Stromal cell of bone marrow (primary cell): Measurements from ENCODE around the gene NME8.
"Not testable (repeated sequence)": the region's sequence is repeated elsewhere in the genome, so short reads cannot be mapped to it uniquely, and the experiment has no call there.

ENCODE experiments used
- DNase-seq: peaks from one replicate; pipeline ENCODE4 v3.0.0-alpha.2; 2012; ENCODE audit warnings: low read depth

Gene NME8

GRCh38 chr7:37848297-37848696, at the start of gene NME8:
Gene NME8 (plus strand): TSS chr7:37848597. CDS start chr7:37850267, 1,670 bp downstream.
- no peak for DNase-seq

- DNase-seq = no peak
These were observed 42.2 kb upstream of the NME8 start for GRCh38 chr7:37806152-37806551.

GRCh38 chr7:37812161-37812580, 36.2 kb upstream of the NME8 start:
- not testable (repeated sequence) for DNase-seq

DNA sequence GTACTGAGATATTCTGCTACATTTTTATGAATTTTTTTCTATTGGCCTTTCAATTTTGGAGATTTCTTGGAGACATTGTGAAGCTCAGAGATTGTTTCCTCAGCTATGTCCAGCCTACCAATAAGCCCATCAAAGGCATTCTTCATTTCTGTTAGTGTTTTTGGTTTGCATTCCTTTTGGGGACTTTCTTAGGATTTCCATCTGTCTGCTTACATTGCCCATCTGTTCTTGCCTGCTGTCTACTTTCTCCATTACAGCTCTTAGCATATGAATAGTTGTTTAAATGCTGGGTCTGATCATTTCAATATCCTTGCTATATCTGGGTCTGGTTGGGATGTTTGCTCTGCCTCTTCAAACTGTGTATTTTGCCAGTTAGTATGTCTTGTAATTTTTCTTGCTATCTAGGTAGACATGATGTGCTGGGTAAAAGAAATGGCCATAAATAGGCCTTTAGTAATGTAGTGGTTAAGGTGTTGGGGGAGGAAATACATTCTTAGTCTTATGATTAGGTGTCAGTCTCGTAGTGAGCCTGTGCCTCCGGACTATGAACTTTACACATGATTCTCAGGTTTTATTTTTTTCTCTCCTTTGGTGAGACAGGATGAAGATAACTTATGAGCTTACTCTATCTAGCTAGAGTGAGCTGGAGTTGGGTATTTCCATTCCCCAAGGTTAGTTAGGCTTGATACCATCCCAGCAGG, 32.6 kb upstream of the NME8 start:
- DNase-seq = no peak

GRCh38 chr7:37816922-37817590, 31.3 kb upstream of the NME8 start:
- no peak for DNase-seq

DNA sequence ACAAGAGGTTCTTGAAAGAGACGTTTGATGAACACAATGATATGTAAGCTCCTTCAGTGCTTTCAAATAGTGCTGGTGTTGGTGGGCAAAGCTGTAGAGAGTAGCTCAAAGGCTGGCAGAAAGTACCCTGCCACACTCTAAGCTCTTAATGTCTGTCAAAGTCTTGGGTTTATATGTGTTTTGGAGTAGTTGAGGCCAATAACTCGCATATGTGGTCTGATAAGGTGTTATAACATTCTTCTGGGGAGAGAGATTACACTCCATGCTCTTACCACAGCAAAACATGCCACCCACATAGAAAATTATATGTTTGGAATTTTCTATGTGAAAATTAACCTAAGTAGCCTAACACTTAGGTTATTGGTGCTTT, 30.8 kb upstream of the NME8 start:
- DNase-seq = no peak

- DNase-seq = no peak
These were observed 30.2 kb upstream of the NME8 start for GRCh38 chr7:37817996-37818720.

DNA sequence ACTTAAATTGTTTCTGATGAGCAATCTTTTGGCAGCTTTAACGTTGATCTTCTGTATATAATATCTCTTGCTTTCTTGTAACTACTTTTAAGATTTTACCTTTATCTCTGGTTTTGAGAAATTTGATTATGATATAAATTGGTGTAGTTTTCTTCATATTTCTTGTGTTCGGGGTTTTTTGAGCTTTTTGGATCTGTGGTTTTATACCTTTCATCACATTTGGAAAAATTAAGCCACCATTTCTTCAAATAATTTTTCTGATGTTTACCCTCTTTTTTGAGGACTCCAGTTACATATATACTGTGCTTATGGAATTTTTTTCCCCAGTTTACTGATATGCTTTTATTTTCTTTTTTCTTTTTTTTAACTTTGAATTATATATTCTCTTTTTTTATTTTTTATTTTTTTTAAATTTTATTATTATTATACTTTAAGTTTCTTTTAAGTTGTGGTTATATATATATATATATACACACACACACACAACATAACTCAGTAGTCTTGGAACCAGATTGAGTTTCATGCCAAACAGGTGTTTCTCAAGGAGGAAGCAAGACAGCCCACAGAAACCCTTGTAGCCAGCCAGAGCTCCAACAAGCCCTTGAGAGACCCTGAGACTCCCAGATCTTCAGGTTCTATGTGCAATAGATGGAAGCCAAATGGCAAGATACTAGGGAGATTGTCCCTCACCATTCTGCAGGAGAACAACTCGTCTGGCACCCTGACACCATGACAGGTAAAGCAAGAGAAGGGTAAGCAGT, 27.5 kb upstream of the NME8 start:
- DNase-seq = no peak

GRCh38 chr7:37822946-37823345, 25.5 kb upstream of the NME8 start:
- DNase-seq = no peak

- DNase-seq = no peak
These were observed 24.8 kb upstream of the NME8 start for GRCh38 chr7:37823557-37823956.

DNA sequence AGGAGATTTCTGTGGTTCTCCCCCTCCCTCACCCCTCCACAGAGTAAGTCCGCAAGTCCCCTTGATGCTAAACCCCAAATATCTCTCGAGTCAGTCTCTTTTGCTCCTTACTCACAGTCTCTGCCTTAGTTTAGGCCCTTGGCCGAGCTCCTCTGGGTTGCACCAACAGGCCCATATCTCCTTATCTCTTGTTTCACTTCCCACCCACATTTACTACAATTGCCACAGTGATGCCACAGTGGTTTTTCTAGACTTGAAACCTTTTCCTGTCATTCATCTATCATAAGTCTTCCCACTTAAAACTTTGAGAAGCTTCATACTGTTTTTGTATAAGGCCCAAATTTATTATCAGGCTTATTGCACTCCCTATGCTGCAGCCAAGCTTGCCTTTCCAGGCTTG, 23.4 kb upstream of the NME8 start:
- DNase-seq = no peak

GRCh38 chr7:37826825-37827224, 21.6 kb upstream of the NME8 start:
- no peak for DNase-seq

DNA sequence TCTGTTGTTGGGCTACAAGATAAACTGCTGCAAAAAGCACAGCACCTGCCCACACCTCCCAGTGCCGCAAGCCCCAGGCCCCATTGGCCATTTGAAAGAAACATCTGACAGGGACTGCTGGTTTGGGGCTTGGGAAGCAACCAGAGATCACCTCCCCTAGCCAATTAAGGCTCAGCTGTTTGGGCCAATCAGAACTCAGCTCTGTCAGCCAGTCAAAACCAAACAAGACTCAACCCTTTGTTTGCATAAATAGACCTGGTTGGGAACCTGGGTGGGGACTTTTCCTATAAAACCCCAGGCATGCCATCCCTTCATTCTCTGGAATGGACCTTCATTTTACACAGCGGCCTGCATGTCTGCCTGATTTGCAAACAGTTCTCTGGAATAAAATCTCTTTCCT, 17.2 kb upstream of the NME8 start:
- DNase-seq = no peak

DNA sequence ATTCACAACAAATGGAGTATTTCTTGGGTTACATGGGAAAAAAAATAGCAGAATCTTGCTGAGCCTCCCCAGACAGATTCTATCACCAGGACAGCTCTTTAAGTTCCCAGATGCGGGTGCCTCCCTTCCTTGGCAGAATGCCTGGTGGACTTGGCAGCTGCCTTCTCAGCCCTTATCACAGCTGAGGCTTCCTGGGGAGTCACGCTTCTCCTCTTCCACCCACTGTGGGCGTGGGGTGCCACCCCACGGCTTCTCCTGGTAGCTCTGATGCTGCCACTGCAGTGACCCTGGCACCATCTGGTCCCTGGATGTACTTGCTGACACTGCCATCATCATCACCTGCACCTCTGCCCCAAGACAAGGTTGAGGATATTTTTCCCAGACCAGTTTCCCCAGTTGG, 16.2 kb upstream of the NME8 start:
- DNase-seq = no peak

GRCh38 chr7:37833107-37833817, 15.1 kb upstream of the NME8 start:
- DNase-seq = peak; percentile 26

GRCh38 chr7:37833818-37834146, 14.6 kb upstream of the NME8 start:
- no peak for DNase-seq

GRCh38 chr7:37853468-37853867, 5.1 kb downstream of the NME8 start:
- DNase-seq = no peak

GRCh38 chr7:37882086-37882485, 33.7 kb downstream of the NME8 start:
- DNase-seq = no peak

GRCh38 chr7:37893359-37893758, 45.0 kb downstream of the NME8 start:
- DNase-seq = no peak

GRCh38 chr7:37894671-37895070, 46.3 kb downstream of the NME8 start:
- no peak for DNase-seq

DNA sequence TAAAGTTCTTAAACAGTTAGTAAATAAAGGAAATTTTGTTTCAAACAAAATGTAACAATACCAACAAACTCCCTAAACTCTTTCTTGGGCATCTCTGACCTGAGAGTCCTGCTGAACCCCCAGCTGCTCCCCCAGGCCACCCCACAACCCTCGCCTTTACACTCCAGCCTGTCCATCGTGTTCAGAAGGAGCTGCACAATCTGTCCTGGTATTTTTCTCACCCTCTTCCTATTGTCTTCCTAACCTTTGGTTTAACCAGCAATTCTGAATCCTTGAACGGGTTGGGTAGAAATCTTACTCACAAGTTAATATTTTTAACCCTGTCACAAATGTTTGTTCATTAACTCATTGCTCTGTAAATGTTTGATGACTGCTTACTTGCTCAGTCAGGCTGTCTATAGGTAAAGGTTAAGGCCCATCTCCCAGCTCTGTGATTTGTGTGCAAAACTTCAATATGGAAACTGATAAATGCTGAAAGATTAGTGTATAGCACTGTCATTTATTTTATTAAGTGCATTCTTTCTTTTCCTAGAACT, 51.4 kb downstream of the NME8 start:
- DNase-seq = no peak
